DND-41 (cell line): ENCODE measurements around the gene ASXL2.

Experiments
- ATAC-seq: fragments of 200-7000 bp; cut with Tn5 transposase; 3 replicates; pipeline ENCODE4 v1.9.1; 2021; ENCODE audit warnings: low read depth; ENCODE audit not compliant: insufficient read depth
- DNase-seq: peaks from one replicate; pipeline ENCODE4 v3.0.0-alpha.2; 2020
- H2AFZ ChIP-seq: 2 replicates; pipeline ENCODE4 v1.6.0; 2012; ENCODE audit warnings: low read depth, low read length
- H3K27ac ChIP-seq: 2 replicates; pipeline ENCODE4 v1.5.1; 2012; ENCODE audit warnings: low read length, inconsistent platforms
- H3K27me3 ChIP-seq: fragments of 200-600 bp; sonication (generic); 2 replicates; pipeline ENCODE4 v1.6.0; 2012; ENCODE audit warnings: low read length, mild to moderate bottlenecking, inconsistent platforms; ENCODE audit not compliant: insufficient read depth, poor library complexity
- H3K36me3 ChIP-seq: 2 replicates; pipeline ENCODE4 v1.5.1; 2012; ENCODE audit warnings: low read length, inconsistent platforms; ENCODE audit not compliant: insufficient read depth
- H3K4me1 ChIP-seq: 2 replicates; pipeline ENCODE4 v1.5.1; 2012; ENCODE audit warnings: mild to moderate bottlenecking, low read length; ENCODE audit not compliant: insufficient read depth
- H3K4me2 ChIP-seq: 2 replicates; pipeline ENCODE4 v1.6.0; 2012; ENCODE audit warnings: mild to moderate bottlenecking, moderate library complexity, low read length, inconsistent platforms; ENCODE audit not compliant: insufficient read depth
- H3K4me3 ChIP-seq, 2 experiments: fragments of 200-600 bp in 1 of 2; shearing (Covaris generic) in 1 of 2; 2 replicates each; pipeline ENCODE4 v1.5.1; 2012 to 2016; ENCODE audit warnings: inconsistent platforms in 2 of 2, low read length in 2 of 2, mild to moderate bottlenecking in 2 of 2, low read depth in 1 of 2, moderate library complexity in 1 of 2
- H3K79me2 ChIP-seq: 2 replicates; pipeline ENCODE4 v1.6.0; 2012; ENCODE audit warnings: low read length, inconsistent platforms; ENCODE audit not compliant: insufficient read depth
- H3K9ac ChIP-seq: 2 replicates; pipeline ENCODE4 v1.6.0; 2012; ENCODE audit warnings: low read depth, mild to moderate bottlenecking, inconsistent platforms, low read length, moderate library complexity
- H3K9me3 ChIP-seq: 2 replicates; pipeline ENCODE4 v1.5.1; 2012; ENCODE audit warnings: low read length, moderate library complexity, mild to moderate bottlenecking, inconsistent platforms; ENCODE audit not compliant: insufficient read depth, severe bottlenecking
- H4K20me1 ChIP-seq: 2 replicates; pipeline ENCODE4 v1.6.0; 2012; ENCODE audit warnings: low read length; ENCODE audit not compliant: insufficient read depth
- EZH2 ChIP-seq: IDR thresholded peaks from 3 replicates; pipeline ENCODE4 v1.6.1; 2012; ENCODE audit warnings: borderline replicate concordance, low read depth, mild to moderate bottlenecking, moderate library complexity, low read length, inconsistent platforms; ENCODE audit not compliant: severe bottlenecking
- TF ChIP-seq, protein P1 (sequence below): IDR thresholded peaks from 2 replicates; pipeline ENCODE4 v1.5.1; 2012; ENCODE audit warnings: borderline replicate concordance, low read length, moderate library complexity, mild to moderate bottlenecking; ENCODE audit not compliant: poor library complexity, severe bottlenecking; ENCODE audit errors: extremely low read depth

The ASXL2 gene

DNA sequence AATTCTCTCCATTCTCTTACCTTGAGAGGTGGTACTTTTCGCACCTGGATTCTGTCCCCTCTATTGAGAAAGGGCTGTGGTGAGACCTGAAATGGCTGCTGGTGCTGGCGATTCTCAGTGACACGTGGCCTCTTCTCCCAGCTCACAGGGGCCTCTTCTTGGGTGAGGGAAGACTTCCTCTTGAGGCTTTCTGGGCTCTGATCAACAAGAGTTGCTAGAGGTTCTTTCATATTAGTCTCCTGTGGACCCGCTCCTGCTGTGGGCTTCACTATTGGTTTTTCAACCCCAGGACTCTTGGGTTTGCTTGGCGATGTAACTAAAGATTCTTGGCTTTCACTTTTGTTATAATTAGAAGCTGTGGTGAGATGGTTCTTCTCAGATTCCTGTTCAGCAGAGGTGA is 128.6 kb downstream of the ASXL2 start:
- DNase-seq = no peak
- Histone ChIP-seq H3K36me3 (peaks cover 80% of the 10 kb centered on the region), H3K79me2 (no peaks in the 10 kb centered on the region), H3K9me3 (no peaks in the 10 kb centered on the region), H3K4me2 (no peak overlapping the region), H3K9ac (no peak overlapping the region), H3K4me1 (no peaks in the 10 kb centered on the region), H4K20me1 (no peaks in the 10 kb centered on the region), H2AFZ (no peak overlapping the region), H3K27ac (no peak overlapping the region), H3K27me3 (no peaks in the 10 kb centered on the region), H3K4me3 (no peak overlapping the region)
- TF ChIP-seq, protein P1, sequence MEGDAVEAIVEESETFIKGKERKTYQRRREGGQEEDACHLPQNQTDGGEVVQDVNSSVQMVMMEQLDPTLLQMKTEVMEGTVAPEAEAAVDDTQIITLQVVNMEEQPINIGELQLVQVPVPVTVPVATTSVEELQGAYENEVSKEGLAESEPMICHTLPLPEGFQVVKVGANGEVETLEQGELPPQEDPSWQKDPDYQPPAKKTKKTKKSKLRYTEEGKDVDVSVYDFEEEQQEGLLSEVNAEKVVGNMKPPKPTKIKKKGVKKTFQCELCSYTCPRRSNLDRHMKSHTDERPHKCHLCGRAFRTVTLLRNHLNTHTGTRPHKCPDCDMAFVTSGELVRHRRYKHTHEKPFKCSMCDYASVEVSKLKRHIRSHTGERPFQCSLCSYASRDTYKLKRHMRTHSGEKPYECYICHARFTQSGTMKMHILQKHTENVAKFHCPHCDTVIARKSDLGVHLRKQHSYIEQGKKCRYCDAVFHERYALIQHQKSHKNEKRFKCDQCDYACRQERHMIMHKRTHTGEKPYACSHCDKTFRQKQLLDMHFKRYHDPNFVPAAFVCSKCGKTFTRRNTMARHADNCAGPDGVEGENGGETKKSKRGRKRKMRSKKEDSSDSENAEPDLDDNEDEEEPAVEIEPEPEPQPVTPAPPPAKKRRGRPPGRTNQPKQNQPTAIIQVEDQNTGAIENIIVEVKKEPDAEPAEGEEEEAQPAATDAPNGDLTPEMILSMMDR = no peak
- no peak for TF ChIP-seq EZH2
- ATAC-seq = no peak

DNA sequence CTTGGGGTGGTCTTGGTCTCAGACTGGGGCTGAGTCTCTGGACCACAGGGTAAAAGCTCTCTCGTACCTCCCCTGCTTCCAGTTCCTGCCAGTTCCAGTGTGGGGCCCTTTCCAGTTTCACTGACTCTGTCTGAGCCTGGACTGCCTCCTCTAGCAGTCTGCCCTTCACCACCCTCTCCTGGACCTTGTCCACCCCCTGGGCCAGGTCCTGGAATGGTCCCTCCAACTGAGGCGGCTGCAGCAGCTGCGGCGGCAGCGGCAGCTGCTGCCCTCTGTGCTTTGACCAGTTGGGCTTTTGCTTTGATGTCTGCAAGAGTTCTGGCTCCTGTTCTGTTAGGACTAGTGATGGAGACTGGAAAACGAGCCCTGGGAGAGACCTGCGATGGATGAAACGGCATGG is 134.2 kb downstream of the ASXL2 start:
- H3K36me3 ChIP-seq = peaks cover 69% of the 10 kb centered on the region

DNA sequence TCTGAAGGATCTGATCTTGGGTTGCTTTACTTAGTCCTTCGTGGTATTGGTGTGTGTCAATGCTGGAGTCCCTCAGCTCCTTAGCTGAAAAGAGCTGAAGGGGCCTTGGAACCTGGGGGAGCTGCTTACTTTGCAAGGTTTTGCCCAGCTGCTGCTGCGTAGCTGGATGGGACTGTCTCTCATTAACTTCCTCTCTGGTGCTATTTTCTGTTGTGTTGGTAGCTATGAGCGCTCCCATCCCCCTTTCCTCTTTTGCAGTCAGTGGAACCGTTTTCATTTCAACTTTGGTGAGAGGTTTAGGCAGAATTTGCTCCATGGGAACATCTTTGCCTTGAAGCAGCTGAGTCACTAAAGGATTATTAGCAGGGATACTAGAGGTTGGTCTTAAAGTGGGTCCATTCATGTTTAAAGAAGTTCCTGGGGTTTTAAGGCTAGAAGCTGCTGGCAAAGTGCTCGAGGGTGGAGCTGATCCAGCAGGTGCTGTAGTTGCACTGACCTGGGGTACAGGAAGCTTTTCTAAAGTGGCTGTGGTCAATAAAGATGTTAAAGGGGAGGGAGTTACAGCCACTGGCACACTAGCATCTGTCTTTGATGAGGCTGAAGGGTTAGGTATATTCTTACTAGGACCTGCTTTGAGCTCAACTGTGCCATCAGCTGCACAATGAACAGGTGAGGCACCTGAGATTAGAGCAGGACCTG is 135.0 kb downstream of the ASXL2 start:
- no peaks in the 10 kb centered on the region for H3K4me1 ChIP-seq
- no peak overlapping the region for H3K9ac ChIP-seq
- H3K4me3 ChIP-seq = no peak overlapping the region
- ATAC-seq = no peak
- no peak for TF ChIP-seq EZH2
- TF ChIP-seq, protein P1 = no peak
- H4K20me1 ChIP-seq = no peaks in the 10 kb centered on the region
- H3K9me3 ChIP-seq = no peaks in the 10 kb centered on the region
- H3K36me3 ChIP-seq = peaks cover 61% of the 10 kb centered on the region
- H3K4me2 ChIP-seq = no peak overlapping the region
- H3K79me2 ChIP-seq = no peaks in the 10 kb centered on the region
- DNase-seq = no peak
- no peaks in the 10 kb centered on the region for H3K27me3 ChIP-seq
- no peak overlapping the region for H3K27ac ChIP-seq
- H2AFZ ChIP-seq = no peak overlapping the region

More for the DNA sequence above, 134.2 kb downstream of the ASXL2 start:
- H3K27ac ChIP-seq = no peak overlapping the region
- ATAC-seq (no peak), DNase-seq (no peak)
- no peaks in the 10 kb centered on the region for H3K4me1 ChIP-seq
- no peaks in the 10 kb centered on the region for H3K27me3 ChIP-seq
- no peaks in the 10 kb centered on the region for H4K20me1 ChIP-seq
- H3K79me2 ChIP-seq = no peaks in the 10 kb centered on the region
- H3K4me2 ChIP-seq = no peak overlapping the region
- no peaks in the 10 kb centered on the region for H3K9me3 ChIP-seq
- no peak overlapping the region for H3K9ac ChIP-seq
- TF ChIP-seq, protein P1 = no peak
- TF ChIP-seq EZH2 = no peak
- no peak overlapping the region for H3K4me3 ChIP-seq
- H2AFZ ChIP-seq = no peak overlapping the region

DNA sequence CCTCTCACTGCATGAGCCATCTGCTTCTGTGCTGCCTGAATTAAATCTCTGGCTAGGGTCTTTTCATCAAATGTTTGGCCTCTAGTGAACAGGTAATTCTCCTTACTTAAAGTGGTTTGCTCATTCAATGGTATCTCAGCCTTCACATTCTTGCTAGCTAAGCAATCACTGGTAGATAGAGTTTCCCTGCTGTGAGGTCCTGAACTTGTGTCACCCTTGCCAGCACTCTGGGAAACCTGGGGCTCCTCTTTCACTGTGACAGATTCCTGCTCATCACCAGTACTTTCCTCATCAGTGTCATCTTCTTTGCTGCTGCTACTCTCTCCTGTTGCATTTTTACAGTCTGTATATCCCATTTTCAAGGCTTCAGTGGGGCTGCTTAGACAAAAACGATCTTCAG is 135.8 kb downstream of the ASXL2 start:
- Histone ChIP-seq H3K4me1 (no peaks in the 10 kb centered on the region), H3K79me2 (no peaks in the 10 kb centered on the region), H3K27me3 (no peaks in the 10 kb centered on the region), H3K4me3 (no peak overlapping the region), H3K27ac (no peak overlapping the region), H4K20me1 (no peaks in the 10 kb centered on the region), H3K9ac (no peak overlapping the region), H2AFZ (no peak overlapping the region), H3K4me2 (no peak overlapping the region), H3K9me3 (no peaks in the 10 kb centered on the region), H3K36me3 (peaks cover 56% of the 10 kb centered on the region)
- no peak for ATAC-seq
- TF ChIP-seq EZH2 = no peak
- no peak for DNase-seq
